ENCODE measurements around the gene ITIH1.

- TF ChIP-seq CTCF (IDR thresholded peaks at IDR 0.05) (no peak), POLR2A (IDR thresholded peaks at IDR 0.05) (no peak)
Observed at GRCh38 chr3:52782412-52783210, 5.2 kb downstream of the ITIH1 start.

Data from sigmoid colon (tissue), 3 donors.